GM12873 (cell line): ENCODE results near the gene GRIK4.

Experiments
- CTCF ChIP-seq: IDR thresholded peaks from 2 replicates; pipeline ENCODE4 v1.5.1; 2012; ENCODE audit warnings: low read depth, mild to moderate bottlenecking, moderate library complexity, low read length, control low read depth; ENCODE audit not compliant: insufficient read depth; ENCODE audit errors: missing control alignments

GRIK4 gene

GRCh38 chr11:120715239-120715638, 203.7 kb downstream of the GRIK4 start:
- TF ChIP-seq CTCF: peak; percentile 86

- TF ChIP-seq CTCF: no peak
These were observed 205.5 kb downstream of the GRIK4 start for GRCh38 chr11:120717042-120717441.

GRCh38 chr11:120717623-120718022, 206.1 kb downstream of the GRIK4 start:
- no peak for TF ChIP-seq CTCF

GRCh38 chr11:120718171-120718570, 206.6 kb downstream of the GRIK4 start:
- TF ChIP-seq CTCF: no peak

GRCh38 chr11:120719348-120719747, 207.8 kb downstream of the GRIK4 start:
- no peak for TF ChIP-seq CTCF

GRCh38 chr11:120720760-120721159, 209.2 kb downstream of the GRIK4 start:
- TF ChIP-seq CTCF: no peak

GRCh38 chr11:120722524-120722923, 211.0 kb downstream of the GRIK4 start:
- TF ChIP-seq CTCF: no peak
